ENCODE results near the gene GREB1L. TPM values are rescaled to one million over a fixed set of nuclear protein-coding genes. Genes with fewer than 3 reads are reported as not detected.

Gene GREB1L
- total RNA-seq, 1 experiment from 2014 or later = 0.26 TPM

GRCh38 chr18:21525916-21526315 lies 283.9 kb downstream of the GREB1L start:
- no peaks in the 10 kb centered on the region for H3K27me3 Mint-ChIP-seq (ENCODE audit: low read depth)
- CTCF ChIA-PET = no interaction called here
- POLR2A ChIA-PET = interaction anchor here (0.7 kb wide), 1 partner anchor 114 kb away, joined by 5 read pairs; no protein-coding TSS in a partner anchor
- H3K36me3 Mint-ChIP-seq = peaks cover 24% of the 10 kb centered on the region
- ATAC-seq (no peak), DNase-seq (ENCODE audit: low spot score) (no peak)
- H3K4me3 Mint-ChIP-seq = no peak overlapping the region
- TF ChIP-seq ZNF121 (CRISPR knock-in tag; IDR thresholded peaks at IDR 0.05) (no peak), IRF2 (CRISPR knock-in tag; IDR thresholded peaks at IDR 0.05; ENCODE audit: borderline replicate concordance, low read depth) (no peak), E2F4 (CRISPR knock-in tag; IDR thresholded peaks at IDR 0.05; ENCODE audit: borderline replicate concordance, low read depth) (no peak), PREB (CRISPR knock-in tag; IDR thresholded peaks at IDR 0.05; ENCODE audit: borderline replicate concordance) (no peak), E2F1 (CRISPR knock-in tag; IDR thresholded peaks at IDR 0.05) (no peak), MYBL2 (CRISPR knock-in tag; IDR thresholded peaks at IDR 0.05) (no peak), ZNF232 (CRISPR knock-in tag; IDR thresholded peaks at IDR 0.05) (no peak), HMGXB4 (CRISPR knock-in tag; IDR thresholded peaks at IDR 0.05) (no peak), JUN (CRISPR knock-in tag; IDR thresholded peaks at IDR 0.05) (no peak), ZNF219 (CRISPR knock-in tag; IDR thresholded peaks at IDR 0.05; ENCODE audit: borderline replicate concordance) (no peak), USF2 (CRISPR knock-in tag; IDR thresholded peaks at IDR 0.05) (no peak), IRF1 (CRISPR knock-in tag; IDR thresholded peaks at IDR 0.05) (no peak), ZBTB21 (CRISPR knock-in tag; IDR thresholded peaks at IDR 0.05; ENCODE audit: borderline replicate concordance) (no peak), ZNF512 (CRISPR knock-in tag; IDR thresholded peaks at IDR 0.05; ENCODE audit: borderline replicate concordance) (no peak), ATF1 (CRISPR knock-in tag; IDR thresholded peaks at IDR 0.05) (no peak), AR (CRISPR knock-in tag; IDR thresholded peaks at IDR 0.05) (no peak), CDX4 (CRISPR knock-in tag; IDR thresholded peaks at IDR 0.05; ENCODE audit: borderline replicate concordance) (no peak), NR1H2 (CRISPR knock-in tag; IDR thresholded peaks at IDR 0.05) (no peak)
- no peak overlapping the region for H3K27ac Mint-ChIP-seq
- no peaks in the 10 kb centered on the region for H3K9me3 Mint-ChIP-seq
- no peaks in the 10 kb centered on the region for H3K4me1 Mint-ChIP-seq

Measured in WTC11 (cell line).